CD14-positive monocyte (primary cell): ENCODE data around the gene PCP4. TPM values are rescaled to one million over a fixed set of nuclear protein-coding genes. Genes with fewer than 3 reads are reported as not detected.
A peak's percentile ranks its signal among the peaks of the same experiment; 100 is the strongest.

Experiments used
- DNase-seq, 3 donors: peaks; one replicate each; pipeline ENCODE4 v3.0.0-alpha.2; 2011 to 2022
- H2AFZ ChIP-seq: 2 replicates; pipeline ENCODE4 v1.6.0; 2012; ENCODE audit warnings: mild to moderate bottlenecking, low read depth, low read length, inconsistent platforms; ENCODE audit not compliant: insufficient read depth, poor library complexity, severe bottlenecking
- H3K27ac ChIP-seq, 2 donors: 1 replicate in 1 of 2; 2 replicates in 1 of 2; pipeline ENCODE4 v1.5.1; 2012 to 2013; ENCODE audit warnings: low read length in 2 of 2, control low read depth in 1 of 2, inconsistent platforms in 1 of 2, low read depth in 1 of 2, mild to moderate bottlenecking in 1 of 2
- H3K27me3 ChIP-seq, 2 donors: one replicate each; pipeline versions ENCODE4 v1.6.0 to v1.6.1; 2011 to 2013; ENCODE audit warnings: low read length in 2 of 2; ENCODE audit not compliant: control insufficient read depth in 2 of 2, insufficient read depth in 2 of 2
- H3K36me3 ChIP-seq, 2 donors: replicated peaks in 1 of 2; 1 replicate in 1 of 2; 2 replicates in 1 of 2; pipeline versions ENCODE4 v1.5.1 to v1.6.1; 2012 to 2013; ENCODE audit warnings: low read length in 2 of 2, control low read depth in 1 of 2, inconsistent platforms in 1 of 2, mild to moderate bottlenecking in 1 of 2; ENCODE audit not compliant: insufficient read depth in 2 of 2, control insufficient read depth in 1 of 2
- H3K4me1 ChIP-seq, 2 donors: 1 replicate in 1 of 2; 2 replicates in 1 of 2; pipeline versions ENCODE4 v1.5.1 to v1.6.1; 2012 to 2013; ENCODE audit warnings: low read length in 2 of 2, control low read depth in 1 of 2, inconsistent platforms in 1 of 2, mild to moderate bottlenecking in 1 of 2, moderate library complexity in 1 of 2; ENCODE audit not compliant: insufficient read depth in 2 of 2, control insufficient read depth in 1 of 2
- H3K4me2 ChIP-seq: replicated peaks from 2 replicates; pipeline ENCODE3; 2012; ENCODE audit warnings: low read length, moderate library complexity, mild to moderate bottlenecking; ENCODE audit not compliant: poor library complexity, severe bottlenecking; ENCODE audit errors: extremely low read depth
- H3K4me3 ChIP-seq, 3 experiments: fragments of 200-600 bp in 1 of 3; sonication (generic) in 1 of 3; replicated peaks in 1 of 3; 1 replicate in 2 of 3; 2 replicates in 1 of 3; pipeline ENCODE4 v1.5.1; 2011 to 2013; ENCODE audit warnings: low read length in 3 of 3, mild to moderate bottlenecking in 3 of 3, control low read depth in 2 of 3, low read depth in 2 of 3, inconsistent platforms in 1 of 3, moderate library complexity in 1 of 3
- H3K79me2 ChIP-seq: 2 replicates; pipeline ENCODE4 v1.6.0; 2012; ENCODE audit warnings: mild to moderate bottlenecking, control low read depth, inconsistent platforms, low read length, moderate library complexity; ENCODE audit not compliant: insufficient read depth
- H3K9ac ChIP-seq: 2 replicates; pipeline ENCODE4 v1.6.0; 2017; ENCODE audit warnings: low read length, mild to moderate bottlenecking; ENCODE audit not compliant: insufficient read depth, poor library complexity, severe bottlenecking
- H3K9me3 ChIP-seq, 2 donors: replicated peaks in 1 of 2; 1 replicate in 1 of 2; 2 replicates in 1 of 2; pipeline versions ENCODE4 v1.5.1 to v1.6.1; 2012 to 2013; ENCODE audit warnings: low read length in 2 of 2, control low read depth in 1 of 2; ENCODE audit not compliant: control insufficient read depth in 1 of 2, insufficient read depth in 1 of 2
- H4K20me1 ChIP-seq: 2 replicates; pipeline ENCODE4 v1.6.0; 2012; ENCODE audit warnings: mild to moderate bottlenecking, low read length, control low read depth, moderate library complexity; ENCODE audit not compliant: insufficient read depth
- H3K27ac Mint-ChIP-seq, 7 donors: one replicate each; pipeline ENCODE4 v1.8.0; 2020; ENCODE audit warnings: mild to moderate bottlenecking in 7 of 7, mixed read lengths in 7 of 7, moderate library complexity in 6 of 7, inconsistent platforms in 2 of 7
- H3K27me3 Mint-ChIP-seq, 3 donors: one replicate each; pipeline ENCODE4 v1.8.0; 2021 to 2022; ENCODE audit warnings: low read depth in 3 of 3, mild to moderate bottlenecking in 3 of 3, mixed read lengths in 3 of 3, moderate library complexity in 3 of 3, inconsistent platforms in 1 of 3
- H3K36me3 Mint-ChIP-seq, 2 donors: one replicate each; pipeline ENCODE4 v1.8.0; 2020; ENCODE audit warnings: mixed read lengths in 2 of 2, inconsistent platforms in 1 of 2, mild to moderate bottlenecking in 1 of 2
- H3K4me1 Mint-ChIP-seq: one replicate; pipeline ENCODE4 v1.8.0; 2020; ENCODE audit warnings: mild to moderate bottlenecking, mixed read lengths
- H3K4me3 Mint-ChIP-seq, 2 donors: one replicate each; pipeline ENCODE4 v1.8.0; 2020; ENCODE audit warnings: mild to moderate bottlenecking in 2 of 2, mixed read lengths in 2 of 2, moderate library complexity in 1 of 2
- H3K9me3 Mint-ChIP-seq, 7 donors: one replicate each; pipeline ENCODE4 v1.8.0; 2020 to 2022; ENCODE audit warnings: mixed read lengths in 7 of 7, mild to moderate bottlenecking in 6 of 7, moderate library complexity in 6 of 7, inconsistent platforms in 2 of 7
- WGBS: methylation state at CpG from one replicate; pipeline ENCODE4 v1.1.5; 2013; ENCODE audit warnings: missing lambda C conversion rate; ENCODE audit not compliant: insufficient coverage; 5-methylcytosine and 5-hydroxymethylcytosine counted together
- intact Hi-C, 2 donors: fragments of 100-400 bp; cut with micrococcal nuclease; formaldehyde crosslinking; loops; one replicate each; pipeline versions ENCODE4 v1.15.0 to v1.15.1; 2023
- polyA plus RNA-seq, 3 donors: library from polyadenylated mRNA; depleted of rRNA in 1 of 3; unstranded in 2 of 3; stranded (reverse) in 1 of 3; fragments of 300-500 nt in 2 of 3; fragments of >200 nt in 1 of 3; fragmentation: Illumina TruSeq in 2 of 3; gene quantifications; 1 replicate in 2 of 3; 2 replicates in 1 of 3; pipeline ENCODE4 v1.2.3, GENCODE V29; 2012 to 2021
- TF ChIP-seq, protein P1 (sequence below): fragments of 200-600 bp; IDR thresholded peaks from one replicate; pipeline ENCODE4 v1.8.0; 2022; ENCODE audit warnings: antibody characterized with exemption, mild to moderate bottlenecking

Gene PCP4
- polyA plus RNA-seq, 3 donors: not detected

- no peaks in the 10 kb centered on the region for H3K27me3 ChIP-seq
- H3K4me3 ChIP-seq: no peak overlapping the region
- no peak overlapping the region for H2AFZ ChIP-seq
- H4K20me1 ChIP-seq: no peaks in the 10 kb centered on the region
- no peaks in the 10 kb centered on the region for H3K4me1 ChIP-seq
- TF ChIP-seq, protein P1, sequence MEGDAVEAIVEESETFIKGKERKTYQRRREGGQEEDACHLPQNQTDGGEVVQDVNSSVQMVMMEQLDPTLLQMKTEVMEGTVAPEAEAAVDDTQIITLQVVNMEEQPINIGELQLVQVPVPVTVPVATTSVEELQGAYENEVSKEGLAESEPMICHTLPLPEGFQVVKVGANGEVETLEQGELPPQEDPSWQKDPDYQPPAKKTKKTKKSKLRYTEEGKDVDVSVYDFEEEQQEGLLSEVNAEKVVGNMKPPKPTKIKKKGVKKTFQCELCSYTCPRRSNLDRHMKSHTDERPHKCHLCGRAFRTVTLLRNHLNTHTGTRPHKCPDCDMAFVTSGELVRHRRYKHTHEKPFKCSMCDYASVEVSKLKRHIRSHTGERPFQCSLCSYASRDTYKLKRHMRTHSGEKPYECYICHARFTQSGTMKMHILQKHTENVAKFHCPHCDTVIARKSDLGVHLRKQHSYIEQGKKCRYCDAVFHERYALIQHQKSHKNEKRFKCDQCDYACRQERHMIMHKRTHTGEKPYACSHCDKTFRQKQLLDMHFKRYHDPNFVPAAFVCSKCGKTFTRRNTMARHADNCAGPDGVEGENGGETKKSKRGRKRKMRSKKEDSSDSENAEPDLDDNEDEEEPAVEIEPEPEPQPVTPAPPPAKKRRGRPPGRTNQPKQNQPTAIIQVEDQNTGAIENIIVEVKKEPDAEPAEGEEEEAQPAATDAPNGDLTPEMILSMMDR: no peak
- no peak overlapping the region for H3K4me2 ChIP-seq
- DNase-seq: no peak
- WGBS: no CpG with 5 or more reads among the region's 4 CpGs
- no peaks in the 10 kb centered on the region for H3K79me2 ChIP-seq
- Mint-ChIP-seq H3K4me1 (no peaks in the 10 kb centered on the region), H3K4me3 (no peak overlapping the region), H3K9me3 (no peaks in the 10 kb centered on the region), H3K27ac (peak overlapping the region in 1 of 7 donors; percentile 7), H3K36me3 (no peaks in the 10 kb centered on the region), H3K27me3 (peaks cover 2 to 10% (median 9%) of the 10 kb centered on the region in 3 donors)
- no peak overlapping the region for H3K27ac ChIP-seq
- intact Hi-C loops: no loop called here
- no peaks in the 10 kb centered on the region for H3K36me3 ChIP-seq
- H3K9ac ChIP-seq: no peak overlapping the region
- H3K9me3 ChIP-seq: no peaks in the 10 kb centered on the region
These were observed 4.1 kb upstream of the PCP4 start for GRCh38 chr21:39863111-39863510.

DNA sequence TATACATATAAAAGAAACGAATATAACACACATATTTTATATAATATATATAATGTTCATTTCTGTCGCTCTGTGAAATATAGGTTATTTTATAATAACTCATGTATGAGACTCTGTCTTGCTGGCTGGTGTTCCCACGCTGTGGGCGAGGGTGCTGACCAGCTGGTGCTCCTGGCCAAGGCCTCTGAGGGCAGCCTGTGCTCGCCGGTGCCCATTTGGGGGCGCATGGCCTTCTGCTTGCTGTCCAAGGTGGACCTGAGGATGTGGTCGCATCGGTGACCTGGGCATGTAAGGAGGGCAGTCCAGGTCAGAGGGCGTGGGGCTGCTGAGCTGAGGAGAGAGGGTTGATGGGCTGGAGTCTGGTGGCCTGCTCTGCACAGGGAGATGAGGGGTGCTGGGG lies 1.1 kb upstream of the PCP4 start:
- no peaks in the 10 kb centered on the region for H3K27me3 ChIP-seq
- no peaks in the 10 kb centered on the region for H3K4me1 Mint-ChIP-seq
- no peaks in the 10 kb centered on the region for H3K9me3 ChIP-seq
- no peak overlapping the region for H3K4me3 ChIP-seq
- no peaks in the 10 kb centered on the region for H3K4me1 ChIP-seq
- intact Hi-C loops: no loop called here
- H3K79me2 ChIP-seq: no peaks in the 10 kb centered on the region
- no peak overlapping the region for H3K27ac Mint-ChIP-seq
- H3K4me3 Mint-ChIP-seq: no peak overlapping the region
- no peak overlapping the region for H2AFZ ChIP-seq
- no peaks in the 10 kb centered on the region for H3K9me3 Mint-ChIP-seq
- H4K20me1 ChIP-seq: no peaks in the 10 kb centered on the region
- H3K36me3 ChIP-seq: no peaks in the 10 kb centered on the region
- TF ChIP-seq, protein P1: no peak
- no peak overlapping the region for H3K9ac ChIP-seq
- no peak overlapping the region for H3K27ac ChIP-seq
- H3K4me2 ChIP-seq: no peak overlapping the region
- 90% methylated on average over 8 of the region's 10 CpGs for WGBS
- H3K27me3 Mint-ChIP-seq: peaks cover 2 to 11% (median 9%) of the 10 kb centered on the region in 3 donors
- DNase-seq: no peak
- no peaks in the 10 kb centered on the region for H3K36me3 Mint-ChIP-seq
